Measurements from ENCODE around the gene KRTAP11-1. TPM values are rescaled to one million over a fixed set of nuclear protein-coding genes. Genes with fewer than 3 reads are reported as not detected.

The KRTAP11-1 gene, protein sequence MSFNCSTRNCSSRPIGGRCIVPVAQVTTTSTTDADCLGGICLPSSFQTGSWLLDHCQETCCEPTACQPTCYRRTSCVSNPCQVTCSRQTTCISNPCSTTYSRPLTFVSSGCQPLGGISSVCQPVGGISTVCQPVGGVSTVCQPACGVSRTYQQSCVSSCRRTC
- total RNA-seq = not detected
- polyA plus RNA-seq (ENCODE audit: insufficient read depth, low read depth, low replicate concordance) = not detected
- long read RNA-seq, donor 1 = 0 reads
- long read RNA-seq, donor 2 = 0 reads
- long read RNA-seq, donor 3 = 0 reads
- long read RNA-seq, donor 4 = 0 reads
- long read RNA-seq, donor 5 = 0 reads
- long read RNA-seq, donor 6 = 0 reads
- long read RNA-seq, donor 7 = 0 reads
- long read RNA-seq, donor 8 = 0 reads
- long read RNA-seq, donor 9 = 0 reads
- long read RNA-seq, donor 10 = 0 reads

DNA sequence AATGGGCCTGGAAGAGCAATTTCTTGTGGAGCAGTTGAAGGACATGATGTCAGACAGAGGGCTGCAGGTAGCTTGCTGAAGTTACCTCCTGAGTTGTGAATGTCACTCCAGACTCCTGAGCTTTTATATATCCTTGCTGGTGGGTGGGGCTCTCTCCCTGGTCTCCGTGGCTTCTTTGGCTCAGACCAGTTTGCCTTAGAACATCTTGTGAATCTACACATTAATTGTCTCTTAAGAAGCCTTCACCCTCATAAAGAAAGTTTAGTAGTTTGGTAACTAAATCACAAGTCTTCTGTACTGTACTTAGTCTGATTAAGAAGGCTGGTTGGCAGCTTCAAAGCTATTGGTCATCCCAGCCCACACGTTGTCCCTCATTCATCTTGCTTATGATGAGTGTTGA, at the start of gene KRTAP11-1:
TSS of gene KRTAP11-1 (minus strand) at position 101 of the 400 bp plus-strand sequence. CDS start at position 45, 56 bp downstream.
- Histone ChIP-seq H3K36me3 (ENCODE audit: control insufficient read depth in 2 of 3, insufficient read depth in 3 of 3, low read length in 3 of 3) (no peaks in the 10 kb centered on the region), H3K27ac (ENCODE audit: low read depth in 2 of 2, low read length in 2 of 2) (no peak within 1 kb of the TSS), H3K9ac (ENCODE audit: low read length in 3 of 3) (no peak within 1 kb of the TSS), H3K4me1 (ENCODE audit: control insufficient read depth in 2 of 3, insufficient read depth in 2 of 3, low read depth in 1 of 3, low read length in 3 of 3) (no peaks in the 10 kb centered on the region), H3K9me3 (ENCODE audit: control insufficient read depth in 2 of 3, insufficient read depth in 1 of 3, low read length in 3 of 3) (no peaks in the 10 kb centered on the region), H3K27me3 (ENCODE audit: control insufficient read depth, insufficient read depth, low read length) (no peaks in the 10 kb centered on the region), H3K4me3 (ENCODE audit: low read length in 3 of 3) (no peak within 1 kb of the TSS)
- TF ChIP-seq CTCF (IDR thresholded peaks at IDR 0.05; ENCODE audit: borderline replicate concordance, extremely low read depth, insufficient read depth) = no peak
- FAIRE-seq (no peak), DNase-seq (no peak)
- intact Hi-C loops (cut with DNase I) = no loop called here

DNA sequence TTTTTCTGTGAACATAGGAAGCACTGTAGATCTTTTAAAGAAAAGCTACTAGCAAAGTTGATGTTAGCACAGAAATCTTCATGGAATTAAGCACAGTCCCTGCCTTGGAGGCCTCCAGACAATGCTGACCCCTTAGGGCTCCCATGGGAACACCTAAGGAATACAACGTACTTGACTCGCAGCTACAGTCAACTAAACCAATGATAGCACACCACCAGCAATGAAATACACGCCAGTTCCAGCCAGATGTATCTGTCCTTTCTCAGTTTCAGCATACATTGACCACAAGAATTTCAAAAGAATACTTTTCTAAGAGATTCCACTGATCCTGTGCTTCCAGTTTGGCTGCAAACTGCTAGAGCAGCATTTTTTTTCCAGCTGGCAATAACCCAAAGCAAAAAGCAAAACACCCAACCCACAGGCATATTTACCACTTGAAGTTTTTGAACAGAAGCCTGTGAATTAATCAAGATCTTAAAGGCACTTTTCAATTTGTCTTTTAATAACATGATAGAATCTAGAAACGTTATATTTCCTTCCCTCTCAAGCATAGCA, 42.8 kb upstream of the KRTAP11-1 start:
- DNase-seq = peak in 2 of 5 donors; percentile 1 to 5
- Histone ChIP-seq H3K9me3 (ENCODE audit: control insufficient read depth in 2 of 3, insufficient read depth in 1 of 3, low read length in 3 of 3) (peaks cover 0 to 6% (median 0%) of the 10 kb centered on the region in 3 donors), H3K27ac (ENCODE audit: low read depth in 2 of 2, low read length in 2 of 2) (no peak overlapping the region), H3K4me1 (ENCODE audit: control insufficient read depth in 2 of 3, insufficient read depth in 2 of 3, low read depth in 1 of 3, low read length in 3 of 3) (no peaks in the 10 kb centered on the region), H3K9ac (ENCODE audit: low read length in 3 of 3) (no peak overlapping the region), H3K4me3 (ENCODE audit: low read length in 3 of 3) (no peak overlapping the region), H3K27me3 (ENCODE audit: control insufficient read depth, insufficient read depth, low read length) (no peaks in the 10 kb centered on the region), H3K36me3 (ENCODE audit: control insufficient read depth in 2 of 3, insufficient read depth in 3 of 3, low read length in 3 of 3) (no peaks in the 10 kb centered on the region)
- no peak for FAIRE-seq
- no peak for TF ChIP-seq CTCF (IDR thresholded peaks at IDR 0.05; ENCODE audit: borderline replicate concordance, extremely low read depth, insufficient read depth)
- intact Hi-C loops (cut with DNase I) = no loop called here

GRCh38 chr21:30921129-30921528, 39.7 kb upstream of the KRTAP11-1 start:
- H3K27me3 ChIP-seq (ENCODE audit: control insufficient read depth, insufficient read depth, low read length) = no peaks in the 10 kb centered on the region

More at GRCh38 chr21:30921129-30921528, 39.7 kb upstream of the KRTAP11-1 start:
- Histone ChIP-seq H3K9ac (ENCODE audit: low read length in 3 of 3) (no peak overlapping the region), H3K4me1 (ENCODE audit: control insufficient read depth in 2 of 3, insufficient read depth in 2 of 3, low read depth in 1 of 3, low read length in 3 of 3) (no peaks in the 10 kb centered on the region), H3K36me3 (ENCODE audit: control insufficient read depth in 2 of 3, insufficient read depth in 3 of 3, low read length in 3 of 3) (no peaks in the 10 kb centered on the region), H3K4me3 (ENCODE audit: low read length in 3 of 3) (no peak overlapping the region), H3K9me3 (ENCODE audit: control insufficient read depth in 2 of 3, insufficient read depth in 1 of 3, low read length in 3 of 3) (peaks cover 0 to 4% (median 0%) of the 10 kb centered on the region in 3 donors), H3K27ac (ENCODE audit: low read depth in 2 of 2, low read length in 2 of 2) (no peak overlapping the region)
- intact Hi-C loops (cut with DNase I) = no loop called here
- TF ChIP-seq CTCF (IDR thresholded peaks at IDR 0.05; ENCODE audit: borderline replicate concordance, extremely low read depth, insufficient read depth) = no peak
- DNase-seq (no peak), FAIRE-seq (no peak)

Measured in kidney (tissue), 22 donors.